Large intestine (tissue), 3 donors: ENCODE measurements around the gene SH2D3C. TPM values are rescaled to one million over a fixed set of nuclear protein-coding genes. Genes with fewer than 3 reads are reported as not detected.

Experiments used
- DNase-seq, 2 donors: peaks; one replicate each; pipeline versions ENCODE4 v3.0.0 to v3.0.0-alpha.2; 2013
- H3K27ac ChIP-seq: one replicate; pipeline ENCODE4 v1.5.1; 2013; ENCODE audit warnings: low read length
- H3K27me3 ChIP-seq: 2 replicates; pipeline ENCODE4 v1.6.1; 2013; ENCODE audit warnings: low read length; ENCODE audit not compliant: control insufficient read depth, insufficient read depth
- H3K36me3 ChIP-seq: 2 replicates; pipeline ENCODE4 v1.6.1; 2013; ENCODE audit warnings: low read length; ENCODE audit not compliant: control insufficient read depth, insufficient read depth
- H3K4me1 ChIP-seq: one replicate; pipeline ENCODE4 v1.6.1; 2013; ENCODE audit warnings: low read length; ENCODE audit not compliant: control insufficient read depth, insufficient read depth
- H3K4me3 ChIP-seq: one replicate; pipeline ENCODE4 v1.5.1; 2013; ENCODE audit warnings: low read length
- H3K9me3 ChIP-seq: one replicate; pipeline ENCODE4 v1.6.1; 2013; ENCODE audit warnings: mild to moderate bottlenecking, low read depth, low read length, moderate library complexity; ENCODE audit not compliant: control insufficient read depth
- WGBS: methylation state at CpG from one replicate; pipeline ENCODE4 v1.1.5; 2013; ENCODE audit warnings: low lambda C conversion rate; ENCODE audit not compliant: insufficient coverage; 5-methylcytosine and 5-hydroxymethylcytosine counted together
- polyA plus RNA-seq: library from polyadenylated mRNA; unstranded; fragments of 120-200 nt; gene quantifications from one replicate; pipeline ENCODE4 v1.2.1, GENCODE V29; 2013

The SH2D3C gene
- polyA plus RNA-seq, 1 donor, result 7.4 TPM

DNA sequence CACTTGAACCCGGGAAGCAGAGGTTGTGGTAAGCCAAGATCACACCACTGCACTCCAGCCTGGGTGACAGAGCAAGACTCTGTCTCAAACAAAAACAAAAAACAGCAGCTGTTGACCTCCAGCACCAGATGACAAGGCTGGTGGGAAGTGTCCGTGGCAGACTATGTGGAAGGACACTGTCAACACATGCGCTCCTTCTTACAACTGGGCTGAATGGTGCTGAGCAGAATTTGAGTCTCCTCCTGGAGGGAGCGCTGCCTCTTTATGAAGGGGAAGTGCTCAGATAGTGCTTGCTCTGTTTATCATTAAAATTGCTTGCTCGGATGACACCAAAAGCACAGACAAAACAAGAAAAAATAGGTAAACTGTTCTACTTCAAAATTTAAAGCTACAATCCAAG lies 80.9 kb downstream of the SH2D3C start:
- H3K9me3 ChIP-seq, result peaks cover 3% of the 10 kb centered on the region
- no CpG with 5 or more reads among the region's 5 CpGs for WGBS
- H3K36me3 ChIP-seq, result no peaks in the 10 kb centered on the region
- DNase-seq, result no peak
- peaks cover 3% of the 10 kb centered on the region for H3K4me1 ChIP-seq
- no peak overlapping the region for H3K4me3 ChIP-seq
- H3K27me3 ChIP-seq, result no peaks in the 10 kb centered on the region
- no peak overlapping the region for H3K27ac ChIP-seq

DNA sequence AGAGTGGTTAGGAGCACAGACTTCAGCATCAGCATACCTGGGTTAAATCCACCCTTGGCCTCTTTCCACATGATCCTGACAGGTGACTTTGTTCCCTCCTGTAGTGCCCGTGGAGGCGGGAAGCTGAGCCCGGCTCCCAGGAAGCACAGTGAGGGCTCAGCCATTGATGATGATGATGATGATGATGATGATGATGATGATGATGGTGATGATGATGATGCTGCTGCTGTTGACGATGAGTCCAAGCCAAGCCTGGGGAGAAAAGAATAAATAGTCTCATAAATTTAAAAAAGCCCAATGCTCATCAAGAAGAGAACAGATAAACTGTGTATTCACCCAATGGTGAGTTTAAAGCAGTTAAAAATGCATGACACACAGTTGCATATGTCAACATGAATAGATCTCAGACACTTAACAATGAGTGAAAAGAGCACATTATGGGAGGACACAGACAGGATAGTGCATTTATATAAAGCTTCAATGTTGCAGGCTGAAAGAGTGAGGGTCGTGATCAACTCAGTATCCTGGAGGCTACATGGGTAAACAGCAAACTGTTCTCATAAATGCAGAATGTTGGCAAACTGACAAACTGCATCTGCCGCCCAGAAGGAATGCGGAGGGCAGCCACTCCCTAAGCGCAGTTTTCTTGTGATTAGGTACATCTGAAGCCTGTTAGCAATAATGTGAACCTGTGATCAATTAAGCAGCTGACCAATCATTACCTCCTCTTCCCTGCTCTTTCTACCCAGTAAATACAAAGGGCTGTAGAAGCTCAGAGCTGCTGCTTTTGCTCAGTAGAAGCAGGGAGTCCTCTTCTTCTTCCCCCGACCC lies 83.4 kb downstream of the SH2D3C start:
- no peak for DNase-seq
- no peak overlapping the region for H3K27ac ChIP-seq
- H3K36me3 ChIP-seq, result peaks cover 9% of the 10 kb centered on the region
- H3K4me3 ChIP-seq, result no peak overlapping the region
- H3K4me1 ChIP-seq, result peaks cover 3% of the 10 kb centered on the region
- peaks cover 3% of the 10 kb centered on the region for H3K9me3 ChIP-seq
- H3K27me3 ChIP-seq, result no peaks in the 10 kb centered on the region
- 80% methylated on average over 1 of the region's 9 CpGs for WGBS

DNA sequence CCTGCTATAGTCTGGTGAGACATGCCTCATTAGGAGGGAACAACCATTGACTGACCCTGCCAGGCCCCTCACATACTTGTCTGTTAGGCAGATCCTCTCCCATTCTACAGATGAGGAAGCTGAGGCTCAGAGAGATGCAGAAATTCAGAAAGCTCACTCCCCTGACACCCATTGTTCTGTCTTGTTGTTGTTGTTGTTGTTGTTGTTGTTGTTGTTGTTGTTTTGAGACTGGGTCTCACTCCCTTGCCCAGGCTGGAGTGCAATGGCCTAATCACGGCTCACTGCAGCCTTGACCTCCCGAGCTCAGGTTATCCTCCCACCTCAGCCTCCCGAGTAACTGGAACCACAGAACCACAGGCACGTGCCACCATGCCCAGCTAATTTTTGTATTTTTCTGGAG lies 84.8 kb downstream of the SH2D3C start:
- no peak for DNase-seq
- no peak overlapping the region for H3K4me3 ChIP-seq
- H3K4me1 ChIP-seq, result no peaks in the 10 kb centered on the region
- H3K36me3 ChIP-seq, result peaks cover 11% of the 10 kb centered on the region
- no peak overlapping the region for H3K27ac ChIP-seq
- no peaks in the 10 kb centered on the region for H3K27me3 ChIP-seq
- H3K9me3 ChIP-seq, result no peaks in the 10 kb centered on the region
- no CpG with 5 or more reads among the region's 4 CpGs for WGBS

DNA sequence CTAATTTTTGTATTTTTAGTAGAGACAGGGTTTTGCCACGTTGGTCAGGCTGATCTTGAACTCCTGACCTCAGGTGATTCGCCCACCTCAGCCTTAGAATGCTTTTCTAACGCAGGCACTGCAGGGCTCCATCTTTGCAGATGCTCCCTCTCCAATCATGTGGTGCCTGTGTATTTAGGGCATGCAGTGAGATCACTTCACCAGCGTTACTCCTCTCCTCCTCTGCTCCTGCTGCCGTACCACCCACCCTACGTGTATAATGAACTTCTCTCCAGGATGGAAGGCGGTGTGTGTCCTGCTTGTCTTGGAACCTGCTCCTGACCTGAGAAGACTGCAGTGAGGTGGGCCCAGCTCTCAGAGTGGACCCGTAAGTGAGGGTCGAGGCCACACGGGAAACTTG lies 85.3 kb downstream of the SH2D3C start:
- peaks cover 11% of the 10 kb centered on the region for H3K36me3 ChIP-seq
- H3K9me3 ChIP-seq, result no peaks in the 10 kb centered on the region
- DNase-seq, result no peak
- H3K27me3 ChIP-seq, result no peaks in the 10 kb centered on the region
- H3K4me3 ChIP-seq, result no peak overlapping the region
- H3K27ac ChIP-seq, result no peak overlapping the region
- WGBS, result no CpG with 5 or more reads among the region's 10 CpGs
- H3K4me1 ChIP-seq, result no peaks in the 10 kb centered on the region

DNA sequence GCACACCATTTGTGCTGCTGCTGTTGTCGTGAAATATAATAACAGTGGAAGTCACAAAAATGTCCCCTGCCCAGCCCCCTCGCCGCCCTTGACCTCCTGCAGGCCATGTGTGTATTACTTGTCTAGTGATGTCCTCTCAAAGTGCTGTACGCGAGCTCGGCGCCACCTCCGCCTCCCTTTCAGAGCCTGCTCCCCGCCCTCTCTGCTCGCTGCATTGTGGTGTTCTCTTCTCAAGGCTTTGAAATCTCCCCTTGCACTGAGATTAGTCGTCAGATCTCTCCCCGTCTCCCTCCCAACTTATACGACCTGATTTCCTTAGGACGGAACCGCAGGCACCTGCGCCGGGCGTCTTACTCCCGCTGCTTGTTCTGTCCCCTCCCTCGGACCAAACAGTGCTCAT lies 86.4 kb downstream of the SH2D3C start:
- no CpG with 5 or more reads among the region's 20 CpGs for WGBS
- H3K27me3 ChIP-seq, result no peaks in the 10 kb centered on the region
- no peak for DNase-seq
- H3K27ac ChIP-seq, result no peak overlapping the region
- no peaks in the 10 kb centered on the region for H3K9me3 ChIP-seq
- peaks cover 15% of the 10 kb centered on the region for H3K36me3 ChIP-seq
- no peaks in the 10 kb centered on the region for H3K4me1 ChIP-seq
- H3K4me3 ChIP-seq, result no peak overlapping the region

DNA sequence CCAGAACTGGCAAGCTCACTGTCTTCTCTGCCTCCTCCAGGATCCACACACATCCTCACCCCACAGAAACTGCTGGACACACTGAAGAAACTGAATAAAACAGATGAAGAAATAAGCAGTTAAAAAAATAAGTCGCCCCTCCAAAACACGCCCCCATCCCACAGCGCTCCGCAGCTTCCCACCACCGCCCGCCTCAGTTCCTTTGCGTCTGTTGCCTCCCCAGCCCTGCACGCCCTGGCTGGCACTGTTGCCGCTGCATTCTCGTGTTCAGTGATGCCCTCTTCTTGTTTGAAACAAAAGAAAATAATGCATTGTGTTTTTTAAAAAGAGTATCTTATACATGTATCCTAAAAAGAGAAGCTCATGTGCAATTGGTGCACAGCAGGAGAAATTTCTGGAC lies 87.7 kb downstream of the SH2D3C start:
- no peak overlapping the region for H3K4me3 ChIP-seq
- H3K27me3 ChIP-seq, result no peaks in the 10 kb centered on the region
- no CpG with 5 or more reads among the region's 10 CpGs for WGBS
- no peak for DNase-seq
- no peaks in the 10 kb centered on the region for H3K9me3 ChIP-seq
- no peak overlapping the region for H3K27ac ChIP-seq
- H3K36me3 ChIP-seq, result peaks cover 15% of the 10 kb centered on the region
- H3K4me1 ChIP-seq, result no peaks in the 10 kb centered on the region

DNA sequence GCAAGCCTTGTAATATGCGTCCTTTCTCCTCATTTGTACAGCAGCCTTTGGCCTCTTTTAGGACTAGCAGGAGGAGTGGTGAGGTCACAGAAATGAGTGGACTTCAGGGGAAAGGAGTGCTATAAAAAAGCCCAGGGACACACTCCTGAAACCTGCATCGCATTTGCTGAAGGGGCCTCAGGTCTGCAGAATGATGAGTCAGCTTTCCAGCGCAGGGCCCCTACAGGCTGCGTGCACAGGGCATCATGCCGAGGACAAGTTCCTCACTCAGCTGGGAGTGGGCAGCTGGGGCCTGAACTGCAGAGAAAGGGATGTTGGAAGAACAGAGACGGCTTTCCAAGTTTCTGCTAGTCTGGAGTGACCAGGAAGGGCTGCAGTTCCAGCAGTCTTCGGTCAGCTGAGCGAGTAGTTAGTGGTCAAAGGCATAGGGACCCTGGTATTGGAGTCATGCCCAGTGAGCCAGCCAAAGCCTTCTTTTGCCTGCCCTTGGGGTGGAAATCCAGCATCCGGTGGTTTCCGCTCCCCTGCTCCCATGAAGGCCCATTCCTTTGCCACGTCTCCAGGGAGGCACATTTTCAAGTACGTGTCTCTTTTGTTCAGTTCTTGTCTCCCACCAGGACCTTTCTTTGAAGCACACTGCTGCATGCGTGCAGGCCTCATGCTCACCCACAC lies 89.0 kb downstream of the SH2D3C start:
- H3K36me3 ChIP-seq, result peaks cover 18% of the 10 kb centered on the region
- H3K9me3 ChIP-seq, result no peaks in the 10 kb centered on the region
- peak in 1 of 2 donors; percentile 22 for DNase-seq
- H3K4me1 ChIP-seq, result no peaks in the 10 kb centered on the region
- H3K27ac ChIP-seq, result no peak overlapping the region
- no peak overlapping the region for H3K4me3 ChIP-seq
- no peaks in the 10 kb centered on the region for H3K27me3 ChIP-seq
- WGBS, result 100% methylated on average over 1 of the region's 13 CpGs

Other genes starting within 250 kb of the SH2D3C start
- gene STXBP1, start 166.4 kb downstream of the SH2D3C start, polyA plus RNA-seq, result 32.2 TPM
- gene CFAP157, start 71.7 kb downstream of the SH2D3C start, polyA plus RNA-seq, result 0.84 TPM
- 9.3 TPM for gene PTRH1, start 63.0 kb downstream of the SH2D3C start, polyA plus RNA-seq
- 0.03 TPM for gene TTC16, start 62.6 kb downstream of the SH2D3C start, polyA plus RNA-seq
- 16.5 TPM for gene TOR2A, start 43.4 kb downstream of the SH2D3C start, polyA plus RNA-seq
- 57.4 TPM for gene CDK9, start 7.4 kb upstream of the SH2D3C start, polyA plus RNA-seq
- gene FPGS, start 24.2 kb upstream of the SH2D3C start, polyA plus RNA-seq, result 33.5 TPM
- gene ENG, start 76.0 kb upstream of the SH2D3C start, polyA plus RNA-seq, result 21.6 TPM
- gene AK1, start 99.0 kb upstream of the SH2D3C start, polyA plus RNA-seq, result 20.6 TPM
- 14.4 TPM for gene ST6GALNAC6, start 120.9 kb upstream of the SH2D3C start, polyA plus RNA-seq
- gene ST6GALNAC4, start 138.4 kb upstream of the SH2D3C start, polyA plus RNA-seq, result 10.4 TPM
- gene PIP5KL1, start 152.1 kb upstream of the SH2D3C start, polyA plus RNA-seq, result 0.79 TPM
- 33.2 TPM for gene DPM2, start 159.2 kb upstream of the SH2D3C start, polyA plus RNA-seq
- 55.2 TPM for gene EEIG1, start 202.3 kb upstream of the SH2D3C start, polyA plus RNA-seq